GM21619 (cell line): ENCODE measurements around the gene MIEF1.
"Not testable (repeated sequence)": the region's sequence is repeated elsewhere in the genome, so short reads cannot be mapped to it uniquely, and the experiment has no call there.

Experiments used
- ATAC-seq: cut with Tn5 transposase; IDR thresholded peaks from one replicate; pipeline ENCODE4 v1.9.1; 2021; ENCODE audit not compliant: unreplicated experiment

MIEF1 gene

GRCh38 chr22:39489094-39490068 lies 12.7 kb upstream of the MIEF1 start:
- ATAC-seq: no peak

DNA sequence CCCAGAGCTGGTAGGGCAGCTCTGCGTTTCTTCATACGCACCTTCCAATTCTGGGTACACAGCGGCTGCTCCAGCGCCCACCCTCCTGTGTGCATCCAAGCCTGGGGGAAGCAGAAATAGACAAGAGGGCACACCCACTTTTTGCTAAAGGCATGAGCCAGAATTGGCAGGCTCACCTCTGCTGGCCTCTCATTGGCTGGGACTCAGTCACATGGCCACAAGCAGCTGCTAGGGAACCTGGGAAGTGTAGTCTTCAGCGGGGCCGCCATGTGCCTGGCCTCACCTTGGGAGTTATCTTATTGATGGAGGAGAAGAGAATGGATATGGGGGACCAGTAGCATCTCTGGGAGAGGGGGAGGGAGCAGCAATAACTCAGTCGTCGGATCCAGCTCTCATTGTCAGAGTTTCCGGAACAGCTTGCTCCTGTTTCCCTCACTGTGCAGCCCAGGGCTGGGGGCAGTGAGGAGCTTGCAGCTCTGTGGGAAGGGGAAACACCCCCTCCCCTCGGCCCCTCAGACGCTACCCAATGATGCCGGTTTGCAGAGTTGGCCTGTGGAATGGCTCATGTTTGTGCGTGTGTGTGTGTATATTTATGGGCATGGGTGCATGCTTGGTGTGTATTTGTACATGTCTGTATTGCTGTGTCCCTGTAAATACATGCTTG lies 11.8 kb upstream of the MIEF1 start:
- no peak for ATAC-seq

GRCh38 chr22:39490966-39491680 lies 11.0 kb upstream of the MIEF1 start:
- no peak for ATAC-seq

DNA sequence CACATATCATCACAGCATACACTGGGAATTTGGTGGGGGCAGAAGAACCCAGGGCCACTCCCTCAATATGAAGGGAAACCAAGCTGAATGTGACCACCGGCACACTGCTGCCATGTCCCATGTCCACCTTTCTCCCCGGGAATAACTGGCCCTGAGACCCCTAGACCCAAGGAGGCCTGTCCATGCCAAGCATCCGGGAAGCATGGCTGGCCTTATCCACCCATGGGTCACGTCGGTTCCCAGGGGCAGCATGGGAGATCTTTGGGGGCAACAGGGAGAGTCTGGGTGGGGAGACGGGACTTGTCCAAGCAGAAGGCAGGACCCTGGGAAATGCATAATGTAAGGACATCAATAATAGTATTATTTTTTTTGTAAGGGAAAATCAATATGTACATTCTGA lies 10.4 kb upstream of the MIEF1 start:
- ATAC-seq: no peak

GRCh38 chr22:39492186-39492585 lies 9.9 kb upstream of the MIEF1 start:
- ATAC-seq: no peak

DNA sequence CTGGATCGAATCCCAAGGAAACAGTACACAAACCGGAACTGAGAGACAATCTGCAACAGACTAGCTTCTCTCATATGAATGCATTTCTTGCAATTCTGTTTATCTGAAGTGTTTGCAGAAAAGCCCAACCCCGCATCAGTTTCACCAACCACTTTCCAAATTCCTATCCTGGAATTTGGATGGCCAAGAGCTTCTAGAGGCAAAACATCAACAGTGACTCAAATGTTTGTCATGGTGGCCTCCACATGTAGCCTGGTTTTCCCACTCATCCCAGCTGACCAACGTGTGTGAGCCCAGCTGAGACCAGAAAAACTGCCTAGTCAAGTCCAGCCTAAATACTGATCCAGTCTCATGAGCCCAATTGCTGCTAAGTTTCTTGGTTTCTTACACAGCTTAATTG lies 8.3 kb upstream of the MIEF1 start:
- ATAC-seq: no peak

GRCh38 chr22:39494471-39495120 lies 7.5 kb upstream of the MIEF1 start:
- ATAC-seq: no peak

DNA sequence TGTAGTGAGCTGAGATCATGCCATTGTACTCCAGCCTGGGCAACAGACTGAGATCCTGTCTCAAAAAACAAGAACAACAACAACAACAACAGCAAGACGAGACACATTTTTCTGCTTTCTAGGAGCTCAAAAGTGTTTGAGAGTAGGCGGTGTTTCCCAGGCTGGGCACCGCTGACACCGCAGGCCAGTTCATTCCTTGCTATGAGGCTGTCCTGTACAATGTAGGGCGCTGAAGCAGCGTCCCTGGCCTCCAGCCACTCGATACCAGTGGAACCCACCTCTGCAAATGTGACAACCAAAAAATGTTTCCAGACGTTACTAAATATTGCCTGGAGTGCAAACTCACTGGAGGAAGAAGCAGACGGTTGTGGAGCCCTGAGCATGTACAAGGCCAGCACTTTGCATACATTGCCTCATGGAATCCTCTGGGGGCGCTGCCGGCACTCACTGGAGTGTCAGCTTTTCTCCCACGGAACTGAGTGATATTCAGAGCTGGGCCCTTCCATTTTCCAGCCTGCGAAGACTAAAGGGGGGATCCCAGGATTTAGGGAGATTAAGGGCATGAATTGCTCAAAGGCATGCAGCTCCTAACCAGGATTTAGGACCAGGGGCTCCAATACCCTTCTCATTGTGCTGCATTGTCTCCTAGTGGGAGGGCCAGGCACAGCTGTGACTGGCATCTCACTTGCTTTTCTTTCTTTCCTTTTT lies 5.8 kb upstream of the MIEF1 start:
- ATAC-seq: no peak

DNA sequence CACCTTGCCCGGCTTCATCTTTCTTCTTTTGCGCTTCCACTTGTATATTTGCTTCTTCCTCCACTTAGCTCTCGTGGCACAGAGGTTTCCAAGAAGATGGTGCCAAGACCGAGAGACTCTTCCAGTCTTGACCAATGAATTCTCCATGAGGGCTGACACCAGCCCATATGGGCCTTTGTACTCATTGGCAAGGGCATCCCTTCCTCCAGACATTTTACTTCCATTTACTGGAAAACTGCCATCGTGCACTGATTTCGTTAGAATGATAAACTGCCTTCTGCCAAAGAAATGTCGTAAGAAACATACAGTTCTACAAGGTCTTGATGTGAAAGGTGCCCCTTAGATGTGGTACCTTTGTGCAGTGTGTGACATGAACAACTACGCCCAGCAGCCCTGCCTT lies 4.7 kb upstream of the MIEF1 start:
- ATAC-seq: no peak

GRCh38 chr22:39498368-39498767 lies 3.7 kb upstream of the MIEF1 start:
- ATAC-seq: no peak

- ATAC-seq: no peak
These were observed 3.3 kb upstream of the MIEF1 start for GRCh38 chr22:39498802-39499201.

DNA sequence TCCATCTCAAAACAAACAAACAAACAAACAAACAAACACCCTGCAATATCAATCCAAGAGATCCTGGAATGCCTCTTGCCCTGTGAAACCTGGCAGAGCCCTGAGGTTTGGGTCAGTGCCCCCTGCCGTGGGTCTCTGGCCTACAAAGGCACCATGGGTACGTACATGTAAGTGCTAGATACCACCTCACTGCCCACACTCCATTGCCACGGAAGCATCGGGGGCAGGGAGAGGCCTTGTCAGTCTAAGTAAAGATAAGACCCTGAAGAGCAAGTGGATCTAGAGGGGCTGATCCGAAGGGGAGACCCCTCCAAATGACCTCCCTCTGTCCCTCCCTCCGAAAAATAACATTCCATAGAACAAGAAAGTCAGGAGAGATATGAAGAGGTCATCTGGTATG lies 2.0 kb upstream of the MIEF1 start:
- no peak for ATAC-seq

GRCh38 chr22:39501644-39502108 lies 414 bp upstream of the MIEF1 start:
- no peak for ATAC-seq

DNA sequence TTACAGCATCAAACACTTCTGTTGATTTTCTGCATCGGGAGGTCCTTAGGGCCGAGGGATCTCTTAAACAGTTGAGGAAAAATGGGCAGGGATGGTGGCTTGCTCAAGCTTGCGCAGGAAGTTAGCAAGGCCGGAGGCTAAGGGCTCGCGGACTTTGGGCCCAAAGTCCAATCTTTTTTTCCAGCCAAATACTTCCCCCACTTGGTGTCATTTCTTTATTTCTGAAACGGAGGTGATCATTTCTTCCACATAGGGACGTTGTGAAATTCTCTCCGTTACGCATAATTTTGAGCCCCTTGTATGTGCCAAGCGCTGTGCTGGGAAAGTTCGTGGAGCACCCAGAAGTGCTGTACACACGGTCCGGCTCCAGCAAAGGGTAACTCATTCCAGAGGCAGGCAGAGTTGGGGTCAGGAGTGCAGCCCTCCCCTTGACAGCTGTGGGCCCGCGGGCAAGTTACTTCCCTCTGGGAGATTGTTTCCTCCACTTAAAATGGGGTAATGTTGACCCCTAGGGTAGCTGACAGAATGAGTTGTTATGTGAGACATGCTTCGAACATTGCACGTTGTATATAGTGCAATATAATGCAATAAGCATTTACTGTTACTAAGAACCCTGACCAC lies 809 bp downstream of the MIEF1 start:
- ATAC-seq: no peak

DNA sequence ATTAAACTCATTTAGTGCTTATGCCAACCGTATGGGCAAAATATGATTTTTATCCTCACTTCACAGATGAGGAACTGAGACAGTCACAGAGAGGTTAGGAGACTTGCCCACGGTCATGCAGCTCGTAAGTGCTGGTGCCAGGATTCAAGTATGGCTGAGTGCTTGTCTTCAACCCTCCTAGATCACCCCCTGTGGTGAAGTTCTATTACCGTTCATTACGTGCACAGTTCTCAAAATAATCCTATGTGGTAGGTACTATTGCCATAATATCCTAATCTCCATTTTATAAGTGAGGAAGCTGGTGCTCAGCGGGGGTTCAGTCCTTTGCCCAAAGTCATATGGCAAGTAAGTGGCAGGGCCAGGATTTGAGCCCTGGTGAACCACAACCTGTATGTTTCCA lies 1.5 kb downstream of the MIEF1 start:
- ATAC-seq: no peak

DNA sequence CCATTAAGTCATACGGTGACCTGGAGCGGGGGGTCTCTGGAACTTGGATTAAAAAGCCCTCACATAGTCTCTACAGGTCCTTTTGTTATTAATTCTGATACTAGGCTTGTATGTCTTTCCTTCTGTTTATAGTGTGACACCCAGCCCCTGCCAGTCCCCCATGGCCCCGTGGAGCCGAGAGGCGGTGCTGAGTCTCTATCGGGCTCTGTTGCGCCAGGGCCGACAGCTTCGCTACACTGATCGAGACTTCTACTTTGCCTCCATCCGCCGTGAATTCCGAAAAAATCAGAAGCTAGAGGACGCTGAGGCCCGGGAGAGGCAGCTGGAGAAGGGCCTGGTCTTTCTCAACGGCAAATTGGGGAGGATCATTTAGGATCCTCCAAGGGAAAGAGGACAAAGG lies 2.0 kb downstream of the MIEF1 start:
- ATAC-seq: no peak

DNA sequence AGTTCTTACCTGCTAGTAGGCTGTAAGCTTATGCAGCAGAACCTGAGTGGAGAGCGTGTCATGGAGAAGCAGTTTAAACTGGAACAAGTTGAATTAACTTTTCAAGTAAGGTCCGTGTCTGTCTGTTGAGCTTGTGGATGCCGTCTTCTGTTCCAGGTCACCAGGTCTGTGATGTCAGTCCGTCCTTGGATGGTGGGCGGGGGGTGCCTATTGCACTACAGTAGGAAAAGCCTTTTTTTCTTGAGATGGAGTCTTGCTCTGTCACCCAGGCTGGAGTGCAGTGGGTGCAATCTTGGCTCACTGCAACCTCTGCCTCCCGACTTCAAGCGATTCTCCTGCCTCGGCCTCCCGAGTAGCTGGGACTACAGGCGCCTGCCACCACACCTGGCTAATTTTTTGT lies 4.9 kb downstream of the MIEF1 start:
- not testable (repeated sequence) for ATAC-seq

DNA sequence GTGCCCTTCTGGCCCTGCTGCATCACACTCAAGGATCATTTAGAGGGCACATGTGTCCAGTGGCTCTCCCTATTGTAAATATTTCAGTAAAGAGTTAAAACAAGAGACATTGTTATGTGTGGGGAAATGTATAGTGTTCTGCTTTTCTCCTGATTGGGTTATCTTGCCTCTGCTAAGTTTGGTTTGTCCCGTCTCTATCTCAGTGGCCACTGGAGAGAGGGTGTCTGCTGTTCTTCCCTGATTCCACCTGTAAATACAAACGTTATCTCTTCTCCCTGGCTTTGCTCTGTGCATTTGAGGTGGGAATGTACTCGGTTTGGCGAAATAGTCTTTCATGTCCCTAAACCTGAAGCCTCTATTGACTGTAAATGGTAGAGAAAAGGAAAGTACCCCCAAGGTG lies 6.3 kb downstream of the MIEF1 start:
- no peak for ATAC-seq

DNA sequence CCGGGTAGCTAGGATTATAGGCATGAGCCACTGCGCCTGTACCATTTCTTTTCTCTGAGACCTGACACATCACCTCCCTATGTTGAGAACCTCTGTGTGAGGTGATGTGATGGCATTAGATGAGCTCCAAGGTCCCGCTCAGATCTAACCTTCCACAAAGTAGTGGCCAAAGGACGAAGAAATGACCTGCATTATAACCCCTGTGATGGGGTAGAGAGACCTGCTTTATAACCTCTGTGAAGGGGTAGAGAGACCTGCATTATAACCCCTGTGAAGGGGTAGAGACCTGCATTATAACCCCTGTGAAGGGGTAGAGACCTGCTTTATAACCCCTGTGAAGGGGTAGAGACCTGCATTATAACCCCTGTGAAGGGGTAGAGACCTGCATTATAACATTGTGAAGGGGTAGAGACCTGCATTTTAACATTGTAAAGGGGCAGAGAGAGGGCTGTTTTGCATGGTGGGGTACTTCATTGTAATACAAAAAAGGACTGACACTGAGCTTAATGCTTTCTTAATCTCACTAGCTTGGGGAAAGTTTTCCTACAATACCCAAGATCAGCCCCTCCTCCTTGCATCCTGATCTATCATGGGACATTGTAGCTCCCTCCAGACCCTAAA lies 8.5 kb downstream of the MIEF1 start:
- no peak for ATAC-seq

- no peak for ATAC-seq
These were observed 9.1 kb downstream of the MIEF1 start for GRCh38 chr22:39511226-39511625.
